IPS DF 4.7 (cell line): Measurements from ENCODE around the gene MSANTD2.

Experiments
- DNase-seq: peaks from one replicate; pipeline ENCODE4 v3.0.0-alpha.2; 2013; ENCODE audit warnings: low spot score; ENCODE audit errors: extremely low read depth

MSANTD2 gene

DNA sequence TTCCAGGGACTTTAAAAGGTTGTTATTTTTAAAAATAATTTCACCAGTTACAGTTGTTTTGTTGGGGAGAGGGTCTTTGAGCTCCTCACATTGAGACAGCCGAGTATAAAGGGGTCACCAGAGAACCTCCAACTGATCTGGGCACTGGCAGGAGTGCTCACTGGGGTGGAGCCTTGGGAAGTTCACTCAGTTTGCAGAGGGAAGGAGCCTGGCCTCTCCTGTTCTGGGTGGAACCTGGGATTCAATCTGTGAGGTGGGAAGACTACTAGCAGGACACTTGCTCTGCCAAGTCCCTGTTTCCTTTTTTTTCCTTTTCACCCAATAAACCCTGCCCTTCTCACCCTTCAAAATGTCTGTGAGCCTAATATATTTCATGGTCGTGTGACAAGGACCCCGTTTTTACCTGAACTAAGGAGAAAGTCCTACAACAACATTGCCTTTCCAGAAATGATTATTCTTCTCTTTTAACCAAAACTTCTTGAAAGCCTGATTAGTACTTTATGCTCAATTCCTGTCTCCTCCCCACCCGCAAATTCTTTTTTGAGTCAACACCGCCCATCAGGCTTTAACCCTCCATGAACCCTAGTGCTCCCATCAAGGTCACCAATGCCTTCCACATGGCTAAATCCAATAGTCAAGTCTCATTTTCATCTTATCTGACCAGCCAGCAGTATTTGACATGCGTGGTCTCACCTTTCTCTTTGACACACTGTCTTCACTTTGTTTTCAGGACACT is 22.0 kb upstream of the MSANTD2 start:
- no peak for DNase-seq

DNA sequence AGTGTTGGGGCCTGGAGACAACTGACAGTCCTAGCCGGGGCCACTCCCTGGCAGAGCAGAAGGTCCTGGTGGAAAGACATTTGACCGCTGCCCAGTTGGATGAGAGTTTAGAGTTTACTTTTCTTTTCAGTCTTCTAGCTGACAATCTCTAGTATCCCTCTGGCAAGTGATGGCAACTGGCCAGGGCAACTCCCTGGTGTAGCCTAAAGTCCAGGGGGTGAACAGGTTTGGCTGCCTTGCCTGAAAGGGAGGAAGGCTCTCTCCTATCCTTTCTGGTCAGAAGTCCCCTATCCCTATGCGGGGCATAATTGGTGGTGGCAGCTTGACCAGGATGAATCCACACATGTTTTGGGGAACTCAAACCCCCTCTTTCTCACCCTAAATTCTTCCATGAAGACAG is 16.8 kb upstream of the MSANTD2 start:
- DNase-seq = no peak

GRCh38 chr11:124814739-124815138 is 14.5 kb upstream of the MSANTD2 start:
- no peak for DNase-seq

- DNase-seq = no peak
Measured at GRCh38 chr11:124812876-124813275, 12.7 kb upstream of the MSANTD2 start.

DNA sequence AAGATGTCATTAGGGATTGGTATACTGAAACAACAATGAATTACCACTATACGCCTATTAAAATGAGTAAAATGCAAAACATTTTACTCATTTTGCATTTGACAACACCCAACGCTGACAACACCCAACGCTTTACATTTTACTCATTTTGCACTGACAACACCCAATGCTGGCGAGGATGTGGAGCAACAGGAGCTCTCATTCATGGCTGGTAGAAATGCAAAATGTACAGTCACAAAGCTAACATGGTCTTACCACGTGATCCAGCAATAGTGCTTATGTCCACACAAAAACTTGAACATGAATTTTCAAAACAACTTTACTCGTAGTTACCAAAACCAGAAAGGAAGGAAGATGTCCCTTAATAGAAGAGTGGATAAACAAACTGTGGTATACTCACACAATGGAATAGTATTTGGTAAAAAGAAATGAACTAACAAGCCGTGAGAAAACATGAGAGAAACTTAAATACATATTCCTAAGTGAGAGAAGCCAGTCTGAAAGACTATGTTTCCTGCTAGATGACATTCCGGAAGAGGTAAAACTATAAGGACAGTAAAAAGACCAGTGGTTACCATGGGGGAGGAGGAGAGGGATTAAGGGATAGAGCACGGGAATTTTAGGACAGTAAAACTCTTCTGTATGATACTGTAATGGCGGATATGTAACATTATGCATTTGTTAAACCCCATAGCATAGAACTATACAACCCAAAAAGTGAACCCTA is 11.4 kb upstream of the MSANTD2 start:
- no peak for DNase-seq

DNA sequence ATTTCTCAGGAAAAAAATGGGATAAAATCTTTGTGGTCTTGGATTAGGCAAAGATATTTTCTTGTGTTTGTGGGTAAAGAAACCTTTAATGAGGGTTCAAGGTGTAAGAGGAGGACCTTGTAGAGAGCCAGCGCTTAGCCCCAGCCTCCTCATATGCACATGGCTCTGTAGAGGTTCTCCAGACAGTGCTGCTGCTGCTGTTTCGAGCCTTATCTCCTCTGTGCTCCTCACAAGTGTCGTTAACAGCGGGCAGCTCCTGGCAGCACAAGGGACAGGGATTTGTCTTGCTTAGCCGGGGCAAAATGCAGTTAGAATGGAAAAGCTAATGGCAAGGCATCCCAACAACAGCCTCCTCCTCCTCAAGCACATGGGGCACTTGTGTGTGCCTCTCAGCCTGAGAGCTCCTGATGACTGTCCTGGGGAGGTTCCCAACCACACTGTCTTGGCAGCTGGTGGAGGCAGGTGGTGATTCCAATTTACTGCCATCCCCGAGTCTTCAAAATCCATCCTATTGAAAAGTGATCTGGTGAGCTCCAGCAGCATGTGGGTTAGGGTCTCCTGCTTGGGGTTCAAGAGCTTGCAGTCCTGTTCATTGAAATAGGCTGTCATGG is 7.6 kb upstream of the MSANTD2 start:
- no peak for DNase-seq

DNA sequence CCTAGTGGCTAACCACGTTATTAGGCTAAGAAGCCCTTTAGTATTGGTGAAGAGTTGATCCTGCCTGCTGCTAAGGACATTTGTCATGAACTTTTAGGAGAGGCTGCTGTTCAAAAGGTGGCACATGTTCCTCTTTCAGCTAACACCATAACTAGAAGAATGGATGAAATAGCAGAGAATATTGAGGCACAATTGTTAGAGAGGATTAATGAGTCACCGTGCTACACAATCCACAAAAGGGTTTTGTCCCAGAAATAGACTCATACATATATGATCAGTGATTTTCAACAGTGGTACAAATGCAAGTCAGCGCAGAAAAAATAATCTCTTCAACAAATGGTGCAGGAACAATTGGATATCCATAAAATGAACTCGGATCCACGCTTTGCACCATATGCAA is 7.0 kb upstream of the MSANTD2 start:
- no peak for DNase-seq

- DNase-seq = no peak
Measured at GRCh38 chr11:124804884-124805283, 4.7 kb upstream of the MSANTD2 start.

- no peak for DNase-seq
Measured at GRCh38 chr11:124801636-124802312, 1.6 kb upstream of the MSANTD2 start.

DNA sequence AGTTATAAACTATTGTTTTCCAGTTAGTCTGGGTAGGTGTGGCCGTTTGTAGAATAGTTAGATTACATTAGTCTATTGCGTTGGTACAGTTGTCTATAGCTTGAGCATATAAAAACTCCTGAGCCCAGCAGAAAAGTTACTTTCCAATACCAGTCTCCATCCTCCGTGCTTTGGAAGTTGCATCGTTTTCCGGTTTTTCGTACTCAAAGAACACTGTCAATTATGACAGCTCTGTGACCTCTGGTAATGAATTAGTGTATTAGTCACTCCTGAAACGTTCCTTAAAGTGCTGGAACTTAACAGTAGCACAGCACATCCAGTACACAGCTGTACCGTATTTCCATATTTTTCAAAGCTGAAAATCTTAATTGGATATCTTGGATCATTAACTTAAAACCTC is 808 bp upstream of the MSANTD2 start:
- DNase-seq = no peak

DNA sequence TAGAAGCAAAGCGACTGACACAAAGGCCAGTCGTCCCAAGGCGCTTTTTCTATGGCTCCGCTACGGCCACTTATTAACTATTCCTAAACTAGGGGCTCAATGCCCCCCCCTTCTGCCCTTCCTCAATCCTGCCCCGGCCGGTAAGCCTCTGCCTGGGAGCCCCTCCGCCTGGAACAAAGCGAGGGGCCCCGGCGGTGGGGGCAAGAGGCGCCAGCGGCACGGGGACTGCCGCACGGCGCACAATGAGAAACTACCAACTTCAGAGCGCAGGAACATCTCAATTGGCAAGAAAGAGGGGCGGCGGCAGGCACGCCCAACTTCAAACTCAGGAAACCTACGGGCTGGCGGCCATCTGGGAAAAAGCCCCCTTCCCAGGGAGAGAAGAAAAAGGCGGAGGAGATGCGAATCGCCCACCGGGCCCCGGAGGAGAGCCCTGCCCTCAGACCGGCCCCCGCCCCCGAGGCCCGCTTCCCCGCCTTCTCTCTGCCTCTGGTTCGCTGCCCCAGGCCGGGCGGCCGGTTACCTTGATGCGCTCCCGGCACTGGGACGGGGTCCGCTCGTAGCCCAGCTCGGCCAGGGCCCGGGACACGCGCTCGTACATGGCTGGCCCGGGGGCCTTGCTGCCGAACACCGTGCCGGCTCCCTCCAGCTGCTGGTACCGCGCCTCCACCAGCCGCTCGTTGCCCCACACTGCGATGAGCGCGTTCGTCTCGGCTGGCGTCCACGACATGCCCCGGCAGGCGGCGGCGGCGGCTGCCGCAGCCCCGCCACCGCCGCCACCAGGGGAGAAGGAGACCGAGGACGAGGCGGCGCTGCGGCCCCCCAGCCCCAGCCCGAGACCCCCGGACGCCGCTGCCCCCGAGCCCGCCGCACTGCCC is 619 bp downstream of the MSANTD2 start:
- DNase-seq = no peak

GRCh38 chr11:124798991-124799347 is 1.2 kb downstream of the MSANTD2 start:
- DNase-seq = no peak

- no peak for DNase-seq
Measured at GRCh38 chr11:124796312-124796711, 3.9 kb downstream of the MSANTD2 start.

DNA sequence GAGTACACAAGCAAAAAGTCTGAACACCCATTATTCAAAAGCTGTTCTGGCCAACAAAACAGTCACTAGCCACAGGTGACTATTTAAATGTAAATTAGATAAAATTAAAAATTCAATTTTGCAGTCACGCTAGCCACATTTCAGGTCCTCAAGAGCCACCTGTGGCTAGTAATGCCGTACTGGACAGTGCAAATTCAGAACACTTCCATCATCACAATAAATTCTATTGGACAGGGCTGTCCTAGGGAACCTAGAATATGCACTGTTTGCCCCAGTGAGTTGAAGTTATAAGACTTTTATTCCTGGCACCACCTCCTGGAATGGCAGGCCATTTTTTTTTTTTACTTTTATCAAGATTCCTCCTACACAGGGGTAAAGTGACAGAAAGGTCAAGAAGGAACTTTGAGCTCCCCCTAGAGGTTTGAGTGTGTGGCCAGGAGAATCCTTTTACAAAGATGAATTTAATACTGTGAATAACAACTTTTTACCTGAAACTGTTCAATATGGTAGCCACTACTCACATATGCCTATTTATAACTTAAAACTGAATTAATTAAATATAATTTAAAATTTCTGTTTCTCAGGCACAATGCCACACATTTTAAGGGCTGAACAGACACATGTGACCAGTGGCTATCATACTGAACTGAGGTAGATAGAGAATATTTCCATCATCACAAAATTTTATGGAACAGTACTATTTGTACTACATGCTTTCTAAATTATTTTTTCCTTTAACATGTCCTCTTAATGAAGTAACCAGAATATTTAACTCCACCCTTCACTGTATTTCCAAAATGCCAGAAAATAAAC is 6.5 kb downstream of the MSANTD2 start:
- no peak for DNase-seq

- no peak for DNase-seq
Measured at GRCh38 chr11:124791626-124792341, 8.4 kb downstream of the MSANTD2 start.

- DNase-seq = no peak
Measured at GRCh38 chr11:124788521-124788920, 11.7 kb downstream of the MSANTD2 start.

DNA sequence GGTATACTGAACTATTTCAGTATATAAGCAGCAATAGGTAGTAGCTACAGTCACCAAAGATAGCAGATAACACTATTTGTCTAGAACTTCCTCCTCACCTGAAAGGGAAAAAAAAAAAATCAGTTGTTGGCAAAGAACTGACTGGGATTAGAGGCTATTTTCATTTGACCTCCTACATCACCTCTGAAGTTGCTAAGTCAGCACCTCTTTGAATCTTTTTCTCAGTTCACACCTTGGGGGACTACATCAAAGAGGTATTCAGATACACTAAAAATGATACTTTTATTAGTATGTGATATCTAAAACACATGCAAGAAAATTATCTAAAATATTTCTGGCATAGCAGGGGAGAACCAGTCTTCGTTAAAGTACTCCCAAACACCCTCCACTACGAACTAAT is 16.2 kb downstream of the MSANTD2 start:
- DNase-seq = no peak

- DNase-seq = no peak
Measured at GRCh38 chr11:124783002-124783401, 17.2 kb downstream of the MSANTD2 start.

- no peak for DNase-seq
Measured at GRCh38 chr11:124779568-124779967, 20.6 kb downstream of the MSANTD2 start.

DNA sequence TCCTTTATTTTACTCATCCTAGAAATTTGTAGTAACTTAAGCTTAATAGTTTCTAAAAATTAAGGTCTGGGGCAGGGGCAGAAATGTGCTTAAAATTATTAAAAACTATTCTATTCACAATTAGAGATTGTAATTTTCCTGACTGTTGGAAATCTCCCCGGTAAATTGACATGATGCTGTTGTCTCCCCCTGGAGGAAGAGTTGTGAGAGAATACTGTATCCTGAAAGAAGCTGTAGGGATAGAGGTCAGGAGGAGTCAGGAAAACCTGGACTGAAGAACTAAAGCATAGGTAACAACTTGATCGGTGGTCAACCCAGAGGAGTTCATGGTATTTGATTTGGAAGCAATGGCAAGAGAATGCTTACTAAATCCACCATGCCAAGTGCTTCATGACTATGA is 21.9 kb downstream of the MSANTD2 start:
- DNase-seq = no peak
